ENCODE measurements around the gene GLUD1. TPM values are rescaled to one million over a fixed set of nuclear protein-coding genes. Genes with fewer than 3 reads are reported as not detected.
"Not testable (repeated sequence)": the region's sequence is repeated elsewhere in the genome, so short reads cannot be mapped to it uniquely, and the experiment has no call there.

GLUD1 gene
- total RNA-seq, 2 experiments from 2014 or later, result 94.2 to 101 TPM

DNA sequence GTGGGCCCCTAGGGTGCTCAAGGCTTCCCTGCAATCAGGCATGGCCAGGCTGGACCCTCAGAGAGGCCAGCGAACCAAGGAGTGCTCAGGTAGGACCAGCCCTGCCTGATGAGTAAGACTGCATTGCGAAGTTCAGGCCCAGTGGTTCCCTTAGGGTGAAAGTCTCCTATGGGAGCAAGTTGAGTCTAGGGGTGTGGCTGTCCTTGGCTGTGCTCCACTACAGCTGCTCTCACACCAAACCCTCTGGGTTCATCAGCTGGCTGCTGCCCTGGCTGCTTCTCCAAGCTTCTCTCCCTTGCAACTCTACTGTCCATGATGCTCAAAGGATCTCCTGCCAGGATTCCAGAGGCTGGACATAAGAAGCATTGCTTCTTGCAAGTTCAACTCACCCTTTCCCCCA is 55.9 kb downstream of the GLUD1 start:
- Mint-ChIP-seq H3K9me3 (peaks cover 3% of the 10 kb centered on the region), H3K36me3 (ENCODE audit: low read depth) (peaks cover 10% of the 10 kb centered on the region), H3K4me1 (ENCODE audit: low read depth) (no peaks in the 10 kb centered on the region), H3K4me3 (no peak overlapping the region), H3K27ac (no peak overlapping the region), H3K27me3 (no peaks in the 10 kb centered on the region)
- ATAC-seq, result no peak
- ChIA-PET POLR2A (no interaction called here), CTCF (no interaction called here)
- TF ChIP-seq, protein P1, sequence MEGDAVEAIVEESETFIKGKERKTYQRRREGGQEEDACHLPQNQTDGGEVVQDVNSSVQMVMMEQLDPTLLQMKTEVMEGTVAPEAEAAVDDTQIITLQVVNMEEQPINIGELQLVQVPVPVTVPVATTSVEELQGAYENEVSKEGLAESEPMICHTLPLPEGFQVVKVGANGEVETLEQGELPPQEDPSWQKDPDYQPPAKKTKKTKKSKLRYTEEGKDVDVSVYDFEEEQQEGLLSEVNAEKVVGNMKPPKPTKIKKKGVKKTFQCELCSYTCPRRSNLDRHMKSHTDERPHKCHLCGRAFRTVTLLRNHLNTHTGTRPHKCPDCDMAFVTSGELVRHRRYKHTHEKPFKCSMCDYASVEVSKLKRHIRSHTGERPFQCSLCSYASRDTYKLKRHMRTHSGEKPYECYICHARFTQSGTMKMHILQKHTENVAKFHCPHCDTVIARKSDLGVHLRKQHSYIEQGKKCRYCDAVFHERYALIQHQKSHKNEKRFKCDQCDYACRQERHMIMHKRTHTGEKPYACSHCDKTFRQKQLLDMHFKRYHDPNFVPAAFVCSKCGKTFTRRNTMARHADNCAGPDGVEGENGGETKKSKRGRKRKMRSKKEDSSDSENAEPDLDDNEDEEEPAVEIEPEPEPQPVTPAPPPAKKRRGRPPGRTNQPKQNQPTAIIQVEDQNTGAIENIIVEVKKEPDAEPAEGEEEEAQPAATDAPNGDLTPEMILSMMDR (IDR thresholded peaks at IDR 0.05), result no peak
- DNase-seq, result no peak
- intact Hi-C loops (cut with micrococcal nuclease), result no loop called here

DNA sequence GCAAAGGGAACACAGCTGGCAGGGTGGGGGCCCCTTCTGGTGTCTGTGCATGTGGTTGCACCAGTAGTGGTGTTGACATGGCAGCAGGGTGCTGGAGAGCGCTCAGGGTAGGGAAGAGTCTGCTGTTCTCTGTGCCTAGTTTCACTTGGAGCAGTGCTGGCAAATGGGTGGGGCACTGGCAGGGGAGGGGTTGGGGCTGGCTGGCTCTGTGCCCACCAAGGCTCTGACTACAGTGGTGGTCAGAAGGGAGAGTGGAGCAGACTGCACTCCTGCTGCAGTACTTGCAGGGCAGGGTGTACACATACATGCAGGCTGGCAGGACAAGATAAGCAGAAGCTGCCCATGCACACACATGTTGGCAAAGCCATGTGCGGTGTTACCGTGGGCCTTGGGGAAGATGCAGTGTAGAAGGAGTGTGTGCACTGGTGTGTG is 56.3 kb downstream of the GLUD1 start:
- no peak overlapping the region for H3K27ac Mint-ChIP-seq

DNA sequence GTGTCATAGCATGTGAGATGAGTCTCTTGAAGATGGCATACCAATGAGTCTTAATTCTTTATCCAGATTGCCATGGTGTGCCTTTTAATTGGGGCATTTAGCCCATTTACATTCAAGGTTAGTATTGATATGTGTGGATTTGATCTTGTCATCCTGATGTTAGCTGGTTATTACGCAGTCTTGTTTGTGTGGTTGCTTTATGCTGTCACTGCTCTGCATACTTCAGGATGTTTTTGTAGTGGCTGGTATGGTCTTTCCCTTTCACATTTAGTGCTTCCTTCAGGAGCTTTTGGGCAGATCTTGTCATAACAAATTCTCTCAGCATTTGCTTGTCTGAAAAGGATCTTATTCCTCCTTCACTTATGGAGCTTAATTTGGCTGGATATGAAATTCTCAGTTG is 58.0 kb downstream of the GLUD1 start:
- intact Hi-C loops (cut with micrococcal nuclease), result no loop called here
- H3K27me3 Mint-ChIP-seq, result no peaks in the 10 kb centered on the region
- peaks cover 3% of the 10 kb centered on the region for H3K9me3 Mint-ChIP-seq
- TF ChIP-seq, protein P1 (IDR thresholded peaks at IDR 0.05), result no peak
- H3K4me1 Mint-ChIP-seq (ENCODE audit: low read depth), result no peaks in the 10 kb centered on the region
- no peak for DNase-seq
- ChIA-PET CTCF (no interaction called here), POLR2A (no interaction called here)
- no peak for ATAC-seq
- H3K27ac Mint-ChIP-seq, result no peak overlapping the region
- H3K36me3 Mint-ChIP-seq (ENCODE audit: low read depth), result no peaks in the 10 kb centered on the region
- no peak overlapping the region for H3K4me3 Mint-ChIP-seq

More for the DNA sequence above, 56.3 kb downstream of the GLUD1 start:
- TF ChIP-seq, protein P1 (IDR thresholded peaks at IDR 0.05), result no peak
- no peak for DNase-seq
- CTCF ChIA-PET, result no interaction called here
- POLR2A ChIA-PET, result no interaction called here
- no peaks in the 10 kb centered on the region for H3K27me3 Mint-ChIP-seq
- H3K4me3 Mint-ChIP-seq, result no peak overlapping the region
- H3K36me3 Mint-ChIP-seq (ENCODE audit: low read depth), result peaks cover 8% of the 10 kb centered on the region
- ATAC-seq, result no peak
- H3K9me3 Mint-ChIP-seq, result peaks cover 3% of the 10 kb centered on the region
- H3K4me1 Mint-ChIP-seq (ENCODE audit: low read depth), result no peaks in the 10 kb centered on the region
- intact Hi-C loops (cut with micrococcal nuclease), result no loop called here

DNA sequence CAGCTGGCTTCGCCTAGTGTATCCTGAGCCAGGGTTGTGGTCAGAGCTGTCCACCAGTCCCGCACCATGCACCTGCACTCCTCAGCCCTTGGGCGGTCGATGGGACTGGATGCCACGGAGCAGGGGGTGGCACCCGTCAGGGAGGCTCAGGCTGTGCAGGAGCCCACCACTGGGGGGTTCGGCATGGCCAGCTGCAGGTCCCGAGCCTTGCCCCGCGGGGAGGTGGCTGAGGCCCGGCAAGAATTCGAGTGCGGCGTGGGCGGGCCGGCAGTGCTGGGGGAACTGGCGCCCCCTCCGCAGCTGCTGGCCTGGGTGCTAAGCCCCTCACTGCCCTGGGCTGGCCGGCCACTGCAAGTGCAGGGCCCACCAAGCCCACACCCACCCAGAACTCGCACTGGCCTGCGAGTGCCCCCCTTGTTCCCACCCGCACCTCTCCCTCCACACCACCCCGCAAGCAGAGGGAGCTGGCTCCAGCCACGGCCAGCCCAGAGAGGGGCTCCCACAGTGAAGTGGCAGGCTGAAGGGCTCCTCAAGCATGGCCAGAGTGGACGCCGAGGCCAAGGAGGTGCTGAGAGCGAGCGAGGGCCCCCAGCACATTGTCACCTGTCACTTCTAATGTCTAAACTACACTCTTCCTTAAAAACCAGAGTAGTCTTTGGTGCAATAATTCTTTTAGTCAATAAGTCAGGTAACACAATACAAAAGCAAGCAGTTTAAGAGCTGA is 63.6 kb downstream of the GLUD1 start:
- TF ChIP-seq, protein P1 (IDR thresholded peaks at IDR 0.05), result no peak
- no peaks in the 10 kb centered on the region for H3K36me3 Mint-ChIP-seq (ENCODE audit: low read depth)
- no peak overlapping the region for H3K27ac Mint-ChIP-seq
- H3K4me3 Mint-ChIP-seq, result no peak overlapping the region
- ATAC-seq, result no peak
- no peaks in the 10 kb centered on the region for H3K4me1 Mint-ChIP-seq (ENCODE audit: low read depth)
- CTCF ChIA-PET, result no interaction called here
- no peaks in the 10 kb centered on the region for H3K27me3 Mint-ChIP-seq
- intact Hi-C loops (cut with micrococcal nuclease), result no loop called here
- POLR2A ChIA-PET, result no interaction called here
- H3K9me3 Mint-ChIP-seq, result peaks cover 3% of the 10 kb centered on the region
- DNase-seq, result no peak

DNA sequence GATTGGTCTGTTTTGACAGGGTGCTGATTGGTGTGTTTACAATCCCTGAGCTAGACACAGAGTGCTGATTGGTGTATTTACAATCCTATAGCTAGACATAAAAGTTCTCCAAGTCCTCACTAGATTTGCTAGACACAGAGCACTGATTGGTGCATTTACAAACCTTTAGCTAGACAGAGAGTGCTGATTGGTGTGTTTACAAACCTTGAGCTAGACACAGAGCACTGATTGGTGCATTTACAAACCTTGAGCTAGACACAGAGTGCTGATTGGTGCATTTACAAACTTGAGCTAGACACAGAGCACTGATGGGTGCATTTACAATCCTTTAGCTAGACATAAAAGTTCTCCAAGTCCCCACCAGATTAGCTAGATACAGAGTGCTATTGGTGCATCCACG is 64.2 kb downstream of the GLUD1 start:
- intact Hi-C loops (cut with micrococcal nuclease); DNase-seq; CTCF ChIA-PET; H3K9me3 Mint-ChIP-seq; H3K27ac Mint-ChIP-seq; POLR2A ChIA-PET; H3K4me3 Mint-ChIP-seq; H3K36me3 Mint-ChIP-seq (ENCODE audit: low read depth); ATAC-seq; H3K27me3 Mint-ChIP-seq; H3K4me1 Mint-ChIP-seq (ENCODE audit: low read depth): not testable (repeated sequence)

DNA sequence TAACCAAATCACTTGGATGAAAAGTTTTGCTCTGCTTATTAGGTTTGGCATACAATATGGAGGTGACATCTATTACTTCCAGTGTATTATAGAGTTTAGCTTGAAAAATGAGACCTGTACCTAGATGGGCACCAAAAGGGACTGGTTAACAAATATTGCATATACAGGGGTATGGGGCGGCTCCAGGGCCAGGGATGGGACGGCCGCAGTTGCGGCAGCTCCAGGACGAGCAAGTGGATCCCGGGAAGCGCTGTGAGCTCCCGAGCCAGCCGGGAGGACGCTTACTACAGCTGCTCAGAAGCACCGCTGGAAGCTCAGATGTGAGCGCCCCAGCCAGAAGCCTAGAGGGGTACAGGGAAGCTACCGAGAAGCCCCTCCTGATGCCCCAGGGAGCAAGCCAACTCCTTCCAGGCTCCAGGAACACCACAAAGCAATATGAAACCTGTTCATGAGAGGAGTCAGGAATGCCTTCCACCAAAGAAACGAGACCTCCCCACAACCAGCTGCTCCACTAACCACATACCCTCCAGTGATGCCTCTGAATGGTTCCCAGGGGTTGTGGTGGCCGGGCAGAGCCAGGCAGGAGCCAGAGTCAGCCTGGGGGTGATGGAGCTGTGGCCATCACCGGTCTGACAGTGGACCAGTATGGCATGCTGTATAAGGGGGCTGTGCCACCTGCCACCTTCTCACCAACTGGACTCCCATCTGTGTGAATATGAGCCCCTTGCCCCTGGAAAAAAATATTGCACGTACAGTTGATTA is 67.7 kb downstream of the GLUD1 start:
- H3K9me3 Mint-ChIP-seq; CTCF ChIA-PET; H3K27ac Mint-ChIP-seq; DNase-seq; H3K4me3 Mint-ChIP-seq; POLR2A ChIA-PET; H3K36me3 Mint-ChIP-seq (ENCODE audit: low read depth); H3K27me3 Mint-ChIP-seq; intact Hi-C loops (cut with micrococcal nuclease); ATAC-seq: not testable (repeated sequence)
- peaks cover 15% of the 10 kb centered on the region for H3K4me1 Mint-ChIP-seq (ENCODE audit: low read depth)

DNA sequence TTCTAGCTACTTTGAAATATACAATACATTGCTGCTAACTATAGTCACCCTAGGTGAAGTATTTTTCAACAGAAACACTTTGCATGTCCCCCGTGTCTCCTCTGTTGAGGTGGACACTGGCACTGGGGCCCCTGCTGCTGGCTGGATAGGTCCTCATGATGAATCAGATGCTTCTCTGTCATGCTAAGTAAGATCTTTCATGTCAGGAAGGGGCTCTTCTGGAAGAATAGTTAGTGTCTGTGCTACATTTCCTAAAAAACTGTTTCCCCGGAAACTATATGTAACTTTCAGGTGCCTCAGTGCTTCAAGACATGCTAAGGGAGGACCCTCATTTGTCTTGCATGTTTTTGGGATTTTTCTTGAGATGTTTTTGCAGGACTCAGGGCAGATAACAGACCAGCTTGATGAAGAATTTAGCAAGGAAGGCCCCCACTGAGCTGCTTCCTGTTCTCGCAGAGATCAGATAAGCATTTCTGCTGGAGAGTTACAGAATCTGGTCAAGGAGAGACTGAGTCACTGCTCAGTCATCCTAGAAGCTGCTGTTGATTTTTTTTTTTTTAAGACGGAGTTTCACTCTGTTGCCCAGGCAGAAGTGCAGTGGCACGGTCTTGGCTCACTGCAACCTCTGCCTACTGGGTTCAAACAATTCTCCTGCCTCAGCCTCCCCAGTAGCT is 69.2 kb downstream of the GLUD1 start:
- DNase-seq, result peak; percentile 58
- intact Hi-C loops (cut with micrococcal nuclease); POLR2A ChIA-PET; H3K27me3 Mint-ChIP-seq; H3K36me3 Mint-ChIP-seq (ENCODE audit: low read depth); H3K9me3 Mint-ChIP-seq: not testable (repeated sequence)
- ATAC-seq, result peak; percentile 94
- Mint-ChIP-seq H3K4me1 (ENCODE audit: low read depth) (peaks cover 15% of the 10 kb centered on the region), H3K4me3 (peak overlapping the region; percentile 44), H3K27ac (peak overlapping the region; percentile 91)
- CTCF ChIA-PET, result interaction anchor here (0.6 kb wide), 1 partner anchor 26 kb away, joined by 3 read pairs; no protein-coding TSS in a partner anchor

DNA sequence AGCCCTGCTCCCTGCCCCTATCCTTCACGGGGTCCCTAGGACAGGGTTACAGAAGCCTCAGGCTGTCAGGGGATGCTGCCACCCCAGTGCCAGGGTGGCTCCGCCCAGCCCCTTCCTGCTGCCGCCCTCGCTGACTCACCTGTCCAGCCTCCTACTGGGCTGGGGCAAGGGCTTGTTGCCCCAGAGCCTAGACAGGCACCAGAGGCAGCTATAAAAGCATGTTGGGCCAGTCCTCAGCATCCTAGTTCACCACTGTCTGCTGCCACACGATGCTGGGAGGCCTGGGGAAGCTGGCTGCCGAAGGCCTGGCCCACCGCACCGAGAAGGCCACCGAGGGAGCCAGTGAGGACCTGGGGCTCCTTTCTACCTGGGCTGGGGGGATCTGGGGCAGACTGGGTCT is 74.6 kb downstream of the GLUD1 start, which contains the start of gene FAM25A:
Gene FAM25A, plus strand, starts transcription at position 239 of the 400 bp plus-strand sequence. Its CDS starts 31 bp downstream, at position 270.
- H3K4me3 Mint-ChIP-seq; DNase-seq; POLR2A ChIA-PET; CTCF ChIA-PET; ATAC-seq; intact Hi-C loops (cut with micrococcal nuclease); H3K27ac Mint-ChIP-seq; H3K27me3 Mint-ChIP-seq; H3K36me3 Mint-ChIP-seq (ENCODE audit: low read depth); H3K9me3 Mint-ChIP-seq; H3K4me1 Mint-ChIP-seq (ENCODE audit: low read depth): not testable (repeated sequence)

All from activated CD8-positive, alpha-beta T cell treated with anti-CD3 and anti-CD28 coated beads for 36 hours (primary cell).